Measurements from ENCODE around the gene ATG101.

Gene ATG101, protein sequence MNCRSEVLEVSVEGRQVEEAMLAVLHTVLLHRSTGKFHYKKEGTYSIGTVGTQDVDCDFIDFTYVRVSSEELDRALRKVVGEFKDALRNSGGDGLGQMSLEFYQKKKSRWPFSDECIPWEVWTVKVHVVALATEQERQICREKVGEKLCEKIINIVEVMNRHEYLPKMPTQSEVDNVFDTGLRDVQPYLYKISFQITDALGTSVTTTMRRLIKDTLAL

GRCh38 chr12:52069327-52070184 is at the start of gene ATG101:
Gene ATG101 (plus strand): TSS chr12:52069978. CDS start chr12:52073651, 3,673 bp downstream.
- peak; percentile 91 for DNase-seq

DNA sequence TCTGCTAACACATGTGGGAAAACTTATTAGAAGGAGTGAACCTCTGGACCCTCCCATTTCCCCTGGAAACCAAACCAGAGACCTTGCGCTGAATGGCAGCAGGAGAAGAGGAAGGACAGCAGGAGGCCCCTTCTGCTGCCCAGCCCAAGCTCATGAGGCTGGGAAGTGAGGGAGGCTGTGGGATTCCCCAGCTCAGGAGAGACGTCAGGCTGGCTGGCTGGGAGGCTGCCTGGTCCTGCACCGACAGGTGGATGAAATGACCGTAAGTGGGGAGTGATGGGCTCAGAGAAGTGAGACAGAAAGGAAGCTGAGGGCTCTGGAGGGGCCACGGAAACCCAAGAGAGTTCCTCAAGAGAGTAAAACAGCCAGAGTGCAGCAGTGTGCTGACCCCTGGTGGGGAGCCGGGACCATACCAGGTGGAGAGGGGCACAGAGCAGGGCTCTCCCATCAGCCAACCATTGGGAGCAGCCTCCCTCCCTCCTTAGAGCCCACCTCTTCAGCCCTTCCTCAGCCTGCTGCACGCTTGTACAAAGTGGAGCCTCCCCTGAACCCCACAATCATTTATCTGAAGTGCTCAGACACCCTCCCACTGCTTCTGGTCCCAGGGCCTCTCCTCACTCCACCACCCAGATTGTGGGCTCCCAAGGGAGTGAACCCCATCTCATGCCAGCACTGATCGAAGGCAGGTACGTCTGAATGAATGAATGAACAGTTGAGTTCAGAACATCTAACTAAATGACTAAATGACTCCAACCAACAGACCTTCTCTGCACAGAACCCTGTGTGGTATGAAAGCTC is 49.0 kb upstream of the ATG101 start:
- peak; percentile 70 for DNase-seq

GRCh38 chr12:52022841-52023181 is 47.0 kb upstream of the ATG101 start:
- DNase-seq = peak; percentile 33

DNA sequence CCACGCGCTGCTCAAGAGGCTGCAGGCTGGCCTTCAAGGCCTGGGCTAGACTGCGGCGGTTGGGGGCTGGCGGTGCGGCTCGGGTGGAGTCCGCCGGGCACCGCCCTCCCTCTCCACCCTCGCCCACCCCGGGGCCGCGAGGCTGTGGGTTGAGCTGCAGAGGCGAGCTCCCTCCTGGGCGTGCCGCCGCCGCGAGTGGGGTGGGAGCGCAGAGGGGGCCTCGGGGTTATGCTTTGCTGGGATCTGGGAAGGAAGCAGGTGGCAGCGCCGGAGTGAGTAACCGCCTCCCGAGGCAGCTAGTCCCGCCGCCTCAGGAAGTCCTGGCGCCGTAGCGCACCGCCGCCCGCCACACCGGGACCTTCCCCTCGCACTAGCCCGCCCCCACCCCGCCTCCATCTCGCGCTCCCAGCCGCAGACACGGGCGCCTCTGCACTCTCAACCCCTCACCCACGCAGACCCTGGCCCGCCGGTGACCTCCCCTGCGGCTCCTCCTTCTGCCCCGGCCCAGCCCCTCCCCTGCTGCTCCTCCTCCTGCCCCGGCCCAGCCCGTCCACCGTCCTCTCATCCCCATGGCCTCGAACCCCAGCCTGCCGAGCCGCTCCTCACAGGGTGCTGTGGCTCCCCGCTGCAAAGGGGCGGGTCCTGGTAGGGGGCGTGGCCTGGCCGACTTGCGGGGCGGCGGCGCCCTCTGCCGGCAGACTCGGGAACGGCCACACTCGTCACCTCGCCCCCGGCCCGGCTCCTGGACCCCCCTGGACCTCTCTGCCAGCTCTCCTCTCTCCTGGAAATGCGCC is 46.4 kb upstream of the ATG101 start:
- peak; percentile 53 for DNase-seq

- DNase-seq = no peak
Measured at GRCh38 chr12:52023976-52024688, 45.6 kb upstream of the ATG101 start.

DNA sequence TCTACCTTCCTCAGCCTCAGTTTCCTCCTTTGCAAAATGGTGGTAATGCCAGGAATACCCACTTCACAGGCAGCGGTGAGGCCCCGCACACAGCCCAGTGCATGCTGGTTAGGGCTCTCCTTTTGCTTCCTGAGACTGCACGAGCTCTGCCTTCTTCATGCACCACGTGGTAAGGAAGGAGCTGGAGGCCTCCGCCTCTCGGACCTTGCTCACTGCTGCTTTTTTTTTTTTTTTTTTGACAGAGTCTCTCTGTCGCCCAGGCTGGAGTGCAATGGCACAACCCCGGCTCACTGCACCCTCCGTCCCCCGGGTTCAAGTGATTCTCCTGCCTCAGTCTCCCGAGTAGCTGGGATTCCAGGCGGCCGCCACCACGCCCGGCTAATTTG is 44.9 kb upstream of the ATG101 start:
- no peak for DNase-seq

DNA sequence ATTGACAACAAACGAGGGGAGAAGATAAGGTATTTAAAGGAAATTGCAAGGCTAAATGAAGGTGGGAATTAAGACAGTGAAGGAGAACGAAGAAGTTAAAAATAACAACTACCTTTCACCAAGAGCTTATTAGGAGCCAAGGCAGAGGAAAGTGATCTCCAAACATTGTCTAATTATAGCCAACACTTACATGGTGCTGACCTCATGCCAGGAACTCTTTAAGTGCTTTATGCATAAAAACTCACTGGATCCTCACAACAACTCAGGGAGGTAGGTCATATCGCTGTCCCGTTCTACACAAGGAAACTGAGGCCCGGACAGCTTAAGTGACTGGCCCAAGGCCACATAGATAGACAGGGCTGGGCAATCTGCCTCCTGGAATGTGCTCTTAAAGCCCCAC is 43.5 kb upstream of the ATG101 start:
- DNase-seq = no peak

DNA sequence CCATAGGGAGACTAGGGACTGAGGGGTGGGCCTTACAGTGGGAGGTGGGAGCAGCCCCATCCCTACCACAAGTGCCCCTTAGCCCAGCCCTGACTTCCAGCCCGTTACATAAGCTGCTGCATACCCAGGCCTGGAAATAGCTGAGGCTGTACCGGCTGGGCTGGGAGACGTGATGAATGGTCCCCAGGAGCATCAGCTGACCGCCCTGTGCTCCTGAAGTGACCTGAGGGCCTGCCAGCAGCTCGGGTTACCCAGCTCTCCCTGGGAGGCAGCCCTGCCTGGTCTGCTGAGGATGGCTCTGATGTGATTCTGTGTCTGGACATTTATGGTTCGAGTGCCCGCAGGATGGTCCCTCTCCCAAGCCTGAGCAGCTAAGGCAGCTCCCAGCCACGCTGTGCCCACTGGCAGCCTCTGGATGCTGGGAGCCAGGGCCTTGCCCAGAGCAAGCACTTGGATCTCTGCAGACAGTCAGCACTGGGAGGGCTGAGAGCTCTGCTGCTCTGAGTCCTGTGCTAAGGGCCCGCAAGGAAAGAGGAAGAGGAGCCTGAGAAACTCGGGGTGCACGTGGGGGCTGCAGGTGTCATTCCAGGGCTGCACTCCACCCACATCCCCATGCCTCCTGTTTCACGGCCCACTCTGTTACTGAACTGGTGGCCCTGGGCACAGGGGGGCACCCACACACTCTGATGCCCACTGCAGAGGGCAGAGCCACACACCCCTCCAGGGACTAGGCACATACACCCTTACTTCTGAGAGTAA is 42.5 kb upstream of the ATG101 start:
- DNase-seq = no peak

- DNase-seq = peak; percentile 73
Measured at GRCh38 chr12:52029685-52030084, 40.1 kb upstream of the ATG101 start.

GRCh38 chr12:52032446-52032803 is 37.4 kb upstream of the ATG101 start:
- no peak for DNase-seq

DNA sequence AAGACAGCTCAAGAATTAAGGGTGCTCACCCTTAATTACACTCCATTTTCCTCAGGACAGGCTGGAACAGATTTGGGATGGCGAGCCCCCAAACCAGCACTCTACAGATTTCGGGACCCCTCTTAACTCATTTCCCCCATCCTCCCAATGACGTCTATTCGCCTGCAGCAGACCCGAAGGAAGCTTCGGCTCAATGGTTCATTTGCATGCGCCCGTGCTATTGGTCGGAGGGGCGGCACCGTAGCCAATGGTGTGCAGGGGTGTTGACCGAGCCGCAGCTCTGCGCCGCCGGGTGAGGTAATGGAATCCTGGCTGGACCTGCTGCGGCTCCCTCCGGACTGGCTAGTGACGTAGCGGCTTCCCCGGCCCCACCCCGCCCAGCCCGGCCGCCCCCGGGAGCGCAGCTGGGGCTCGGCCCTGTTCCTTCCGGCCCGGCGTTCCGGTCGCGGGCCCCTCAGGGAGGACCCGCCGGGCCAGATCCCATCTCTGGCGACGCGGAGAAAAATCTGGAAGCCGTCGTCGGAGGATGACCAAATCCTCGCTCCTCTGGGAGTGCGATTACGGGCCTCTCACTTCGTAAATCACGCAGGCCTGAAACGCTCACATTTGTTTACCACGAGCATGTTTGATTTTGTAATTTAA is 36.9 kb upstream of the ATG101 start:
- DNase-seq = peak; percentile 89

- no peak for DNase-seq
Measured at GRCh38 chr12:52033446-52034140, 36.2 kb upstream of the ATG101 start.

GRCh38 chr12:52035190-52035589 is 34.6 kb upstream of the ATG101 start:
- DNase-seq = no peak

GRCh38 chr12:52035926-52036325 is 33.9 kb upstream of the ATG101 start:
- no peak for DNase-seq

DNA sequence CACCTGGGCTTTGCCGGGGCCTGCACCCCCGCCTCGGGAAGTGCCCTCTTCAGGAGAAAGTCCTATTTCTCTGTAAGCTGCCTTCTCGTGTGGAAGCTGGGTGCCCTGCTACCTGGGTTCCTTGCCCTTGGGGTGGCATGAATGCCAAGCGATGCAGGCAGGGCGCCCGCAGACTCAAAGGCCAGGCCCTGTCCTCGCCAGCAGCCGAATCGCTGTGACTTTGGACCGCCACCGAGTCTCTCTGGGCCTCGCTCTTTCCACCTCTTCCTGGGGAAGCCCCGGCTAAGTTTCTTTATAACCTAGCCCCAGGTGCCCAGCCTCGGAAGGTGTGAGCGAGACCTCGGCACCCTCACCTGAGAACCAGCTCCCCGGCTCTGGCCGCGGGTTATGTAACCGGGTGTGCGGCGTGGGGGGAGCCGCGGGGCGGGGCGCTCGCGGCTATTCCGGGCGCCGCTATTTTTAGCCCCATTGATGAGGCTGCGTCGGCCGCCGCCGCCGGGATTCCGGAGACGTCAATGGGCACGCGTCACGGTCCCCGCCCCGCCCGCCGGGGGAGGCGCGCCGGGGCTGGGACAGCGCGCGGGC is 33.1 kb upstream of the ATG101 start:
- DNase-seq = peak; percentile 25

DNA sequence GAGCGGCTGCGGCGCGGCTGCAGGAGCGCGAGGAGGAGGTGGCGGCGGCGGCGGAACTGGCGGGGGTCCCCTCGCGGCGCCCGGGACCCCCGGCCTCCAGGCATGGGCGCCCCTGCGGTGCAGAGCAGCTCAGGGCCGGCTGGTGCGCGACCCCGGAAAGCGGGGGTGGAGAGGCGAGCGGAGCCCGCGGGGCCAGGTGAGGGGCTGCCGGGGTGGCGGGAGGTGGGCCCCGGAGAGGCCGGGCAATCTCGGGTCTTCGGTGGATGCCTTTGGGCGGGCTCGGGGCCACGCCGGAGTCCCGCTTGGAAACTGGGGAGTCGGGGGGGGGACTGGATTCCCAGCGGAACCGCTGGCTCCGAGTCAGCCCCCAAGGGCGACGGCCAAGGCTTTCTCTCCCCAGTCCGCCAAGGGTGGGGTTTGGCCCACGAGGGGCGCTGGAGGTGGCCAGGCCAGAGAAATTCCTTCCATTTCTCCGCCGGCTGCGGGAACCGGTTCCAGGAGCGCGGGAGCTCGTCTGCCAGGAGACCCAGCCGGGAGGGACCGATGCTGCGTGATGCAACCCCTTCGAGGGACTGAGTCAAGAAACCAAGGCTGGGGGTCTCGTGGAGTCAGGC is 32.4 kb upstream of the ATG101 start:
- DNase-seq = peak; percentile 8

- no peak for DNase-seq
Measured at GRCh38 chr12:52038447-52038846, 31.3 kb upstream of the ATG101 start.

DNA sequence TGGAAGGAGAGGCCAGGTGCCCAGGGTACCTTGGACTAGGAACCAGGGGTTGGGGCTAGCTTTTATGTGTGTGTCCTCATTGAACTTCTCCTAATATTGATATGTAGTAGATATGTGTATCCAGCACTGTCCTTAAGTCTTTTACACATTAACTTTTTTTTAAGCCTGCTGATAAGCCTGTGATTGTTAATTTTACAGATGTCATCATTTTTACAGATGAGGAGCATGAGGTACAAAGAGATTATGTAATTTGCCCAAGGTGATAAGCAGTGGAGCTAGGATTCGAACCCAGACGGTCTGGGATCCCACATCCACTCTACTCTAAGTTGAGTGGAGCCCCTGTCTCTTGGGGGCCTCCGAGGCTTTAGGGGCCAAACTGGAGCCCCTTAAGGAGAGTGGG is 28.7 kb upstream of the ATG101 start:
- DNase-seq = no peak

DNA sequence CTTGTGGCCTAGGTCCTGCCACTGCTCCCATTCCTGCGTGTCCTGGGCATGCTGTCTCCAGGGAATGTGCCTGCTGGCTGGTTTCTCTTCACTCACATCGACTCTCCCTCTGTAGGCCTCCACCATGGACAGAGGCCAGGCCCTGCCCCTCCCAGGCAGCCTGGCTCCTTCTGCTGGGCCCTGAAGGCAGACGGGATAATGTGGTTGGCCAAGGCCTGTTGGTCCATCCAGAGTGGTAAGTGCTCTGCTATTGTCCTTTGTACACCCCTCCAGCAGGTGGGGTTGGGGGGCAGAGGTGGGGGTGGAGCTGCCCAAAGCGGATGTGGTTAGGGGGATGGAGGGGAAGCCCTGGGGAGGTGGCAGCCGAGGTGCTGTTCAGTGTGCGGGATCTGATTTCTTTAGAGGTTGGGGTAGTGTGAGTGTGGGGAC is 28.1 kb upstream of the ATG101 start:
- DNase-seq = no peak
